ENCODE measurements around the gene HDGFL2.

GRCh38 chr19:4443188-4443587 lies 28.9 kb upstream of the HDGFL2 start:
- TF ChIP-seq CTCF (IDR thresholded peaks at IDR 0.05 in 8 of 11, conservative IDR thresholded peaks at IDR 0.05 in 3 of 11) (no peak), POLR2AphosphoS5 (IDR thresholded peaks at IDR 0.05) (no peak), POLR2A (IDR thresholded peaks at IDR 0.05) (no peak)

Data from spleen (tissue), 7 donors.